Activated naive CD4-positive, alpha-beta T cell treated with anti-CD3 and anti-CD28 coated beads, Interleukin-2, amount 10 ng/mL, durations not matched to agents 7 days and 5 days (primary cell): Measurements from ENCODE around the gene RALGAPA1.
"Not testable (repeated sequence)": the region's sequence is repeated elsewhere in the genome, so short reads cannot be mapped to it uniquely, and the experiment has no call there.

ENCODE experiments used
- CTCF ChIA-PET: fragments of 350-600 bp; sonication (Branson Sonifier 250); formaldehyde crosslinking; loops from one replicate; lab custom pipeline; 2021; ENCODE audit warnings: antibody characterized with exemption; lab: Charles Lee
- DNase-seq: peaks from one replicate; pipeline ENCODE4 v3.0.0-alpha.2; 2020
- H3K27ac Mint-ChIP-seq: one replicate; pipeline ENCODE4 v1.8.0; 2021; ENCODE audit warnings: mild to moderate bottlenecking, moderate library complexity, mixed read lengths
- H3K27me3 Mint-ChIP-seq: one replicate; pipeline ENCODE4 v1.8.0; 2021; ENCODE audit warnings: mild to moderate bottlenecking, mixed read lengths
- H3K36me3 Mint-ChIP-seq: one replicate; pipeline ENCODE4 v1.8.0; 2021; ENCODE audit warnings: mixed read lengths
- H3K4me1 Mint-ChIP-seq: one replicate; pipeline ENCODE4 v1.8.0; 2021; ENCODE audit warnings: mixed read lengths
- H3K4me3 Mint-ChIP-seq: one replicate; pipeline ENCODE4 v1.8.0; 2021; ENCODE audit warnings: mild to moderate bottlenecking, moderate library complexity, mixed read lengths
- H3K9me3 Mint-ChIP-seq: one replicate; pipeline ENCODE4 v1.8.0; 2021; ENCODE audit warnings: mixed read lengths

The RALGAPA1 gene

DNA sequence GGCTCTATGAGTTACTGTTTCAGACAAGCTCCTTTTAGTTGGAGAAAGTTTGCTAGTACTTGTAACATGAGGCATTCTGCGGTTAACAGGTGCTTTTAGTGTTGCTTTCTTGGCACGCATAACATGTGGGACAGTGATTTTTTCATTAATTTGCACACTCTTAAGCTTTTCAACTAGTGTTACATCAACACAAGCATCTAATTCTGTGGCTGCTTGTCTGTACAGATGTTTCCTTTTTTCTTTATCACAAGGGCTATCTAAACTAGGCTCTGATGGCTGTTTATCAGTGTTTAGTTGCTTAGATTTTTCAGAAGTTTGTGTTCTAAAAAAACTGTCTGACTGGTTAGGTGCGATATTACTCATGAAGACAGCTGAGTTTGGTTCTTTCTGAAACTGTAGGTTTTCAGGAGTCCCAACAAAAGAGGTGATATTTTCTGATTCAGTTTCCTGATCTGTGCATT, 120.1 kb downstream of the RALGAPA1 start:
- Mint-ChIP-seq H3K9me3 (no peaks in the 10 kb centered on the region), H3K27ac (peak overlapping the region; percentile 67), H3K4me3 (no peak overlapping the region), H3K27me3 (no peaks in the 10 kb centered on the region), H3K4me1 (peaks cover 17% of the 10 kb centered on the region), H3K36me3 (peaks cover 13% of the 10 kb centered on the region)
- DNase-seq, result no peak
- CTCF ChIA-PET, result interaction anchor here (0.7 to 3.1 kb wide), 11 partner anchors 14 to 476 kb away, joined by 3 to 16 read pairs (median 3); partner anchors contain the start of gene RALGAPA1

DNA sequence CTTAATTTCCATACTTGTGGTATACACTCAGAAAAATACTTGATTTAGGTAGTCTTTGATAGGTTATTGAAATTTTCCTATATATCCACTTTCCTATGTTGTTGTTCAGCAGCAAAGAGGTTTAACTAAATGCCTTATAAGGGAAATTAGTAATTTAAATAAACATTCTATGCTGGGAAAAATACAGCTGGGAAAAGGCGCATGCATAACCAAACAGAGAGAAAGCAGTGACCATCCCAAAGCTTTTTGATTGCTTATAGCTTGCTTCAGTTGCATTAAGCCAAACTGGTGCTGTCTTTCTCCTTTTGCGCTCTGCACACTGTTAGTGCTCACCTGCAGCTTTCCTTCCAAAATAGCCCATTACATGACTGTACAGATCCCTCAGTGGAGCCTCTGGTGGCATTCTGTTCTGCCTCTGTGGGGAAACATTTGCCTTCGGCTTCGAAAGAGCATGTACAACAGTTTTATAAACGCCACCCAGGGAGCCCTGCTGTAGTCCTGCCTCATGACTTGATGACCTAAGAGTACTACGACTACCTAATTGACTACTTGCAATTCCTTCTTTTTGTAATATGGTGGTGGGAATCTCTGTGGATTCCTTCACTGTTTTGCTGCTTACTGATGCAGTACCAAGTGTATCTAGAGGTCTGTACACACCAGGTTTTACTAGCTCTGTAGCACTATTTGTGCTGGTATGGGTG, 120.8 kb downstream of the RALGAPA1 start:
- no peaks in the 10 kb centered on the region for H3K9me3 Mint-ChIP-seq
- peaks cover 17% of the 10 kb centered on the region for H3K4me1 Mint-ChIP-seq
- H3K27me3 Mint-ChIP-seq, result no peaks in the 10 kb centered on the region
- DNase-seq, result no peak
- H3K4me3 Mint-ChIP-seq, result no peak overlapping the region
- no peak overlapping the region for H3K27ac Mint-ChIP-seq
- CTCF ChIA-PET, result interaction anchor here (0.8 to 3.1 kb wide), 9 partner anchors 14 to 475 kb away, joined by 3 to 16 read pairs (median 4); partner anchors contain the start of gene RALGAPA1
- peaks cover 13% of the 10 kb centered on the region for H3K36me3 Mint-ChIP-seq

DNA sequence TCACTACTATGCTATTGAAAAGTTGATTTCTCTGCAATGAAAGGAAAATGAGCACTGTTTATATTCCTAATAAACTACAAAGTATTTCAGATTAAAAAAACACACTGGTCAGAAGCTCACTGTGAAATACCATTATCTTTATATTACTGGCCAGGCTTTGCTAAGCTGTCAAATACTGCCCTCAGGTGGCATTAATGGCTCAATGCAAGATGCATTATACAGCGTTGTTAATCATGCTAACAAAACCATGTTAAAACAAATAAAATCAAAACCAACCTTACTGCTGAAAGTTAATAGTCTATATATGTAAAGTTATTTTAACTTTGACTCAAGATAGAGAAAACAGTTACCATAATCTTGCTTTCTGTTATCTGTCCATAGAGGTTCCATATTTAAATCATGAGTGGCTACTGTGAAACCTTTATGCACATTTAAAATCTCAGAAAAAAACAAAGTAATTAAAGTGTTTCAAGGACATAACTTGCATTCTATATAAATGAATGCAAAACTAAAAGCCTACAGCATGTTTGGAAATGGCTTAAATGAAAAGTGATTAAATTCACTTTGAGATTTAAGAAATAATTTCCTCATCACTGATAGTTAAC, 121.7 kb downstream of the RALGAPA1 start:
- CTCF ChIA-PET, result interaction anchor here (1.0 to 3.1 kb wide), 9 partner anchors 9 to 547 kb away, joined by 3 to 16 read pairs (median 3); no protein-coding TSS in a partner anchor
- Mint-ChIP-seq H3K27ac (no peak overlapping the region), H3K4me1 (peaks cover 17% of the 10 kb centered on the region), H3K4me3 (no peak overlapping the region), H3K9me3 (no peaks in the 10 kb centered on the region), H3K36me3 (peaks cover 14% of the 10 kb centered on the region), H3K27me3 (no peaks in the 10 kb centered on the region)
- peak; percentile 52 for DNase-seq

GRCh38 chr14:35683688-35684087, 125.4 kb downstream of the RALGAPA1 start:
- CTCF ChIA-PET, result interaction anchor here (0.6 to 1.1 kb wide), 2 partner anchors 9 to 11 kb away, joined by 3 read pairs; no protein-coding TSS in a partner anchor
- not testable (repeated sequence) for H3K4me1 Mint-ChIP-seq, H3K27ac Mint-ChIP-seq, H3K4me3 Mint-ChIP-seq, DNase-seq, H3K9me3 Mint-ChIP-seq, H3K27me3 Mint-ChIP-seq
- H3K36me3 Mint-ChIP-seq, result peaks cover 10% of the 10 kb centered on the region

- no peaks in the 10 kb centered on the region for H3K9me3 Mint-ChIP-seq
- H3K36me3 Mint-ChIP-seq, result peaks cover 5% of the 10 kb centered on the region
- H3K27ac Mint-ChIP-seq, result no peak overlapping the region
- CTCF ChIA-PET, result no interaction called here
- H3K27me3 Mint-ChIP-seq, result no peaks in the 10 kb centered on the region
- DNase-seq, result no peak
- H3K4me3 Mint-ChIP-seq, result no peak overlapping the region
- H3K4me1 Mint-ChIP-seq, result peaks cover under 1% of the 10 kb centered on the region
Observed at GRCh38 chr14:35682802-35683201, 126.3 kb downstream of the RALGAPA1 start.

- Mint-ChIP-seq H3K27me3 (no peaks in the 10 kb centered on the region), H3K4me1 (no peaks in the 10 kb centered on the region), H3K4me3 (no peak overlapping the region), H3K27ac (no peak overlapping the region), H3K9me3 (no peaks in the 10 kb centered on the region), H3K36me3 (peaks cover 16% of the 10 kb centered on the region)
- DNase-seq, result no peak
- CTCF ChIA-PET, result no interaction called here
Observed at GRCh38 chr14:35678403-35679028, 130.6 kb downstream of the RALGAPA1 start.

- Mint-ChIP-seq H3K4me1 (no peaks in the 10 kb centered on the region), H3K4me3 (no peak overlapping the region), H3K36me3 (peaks cover 18% of the 10 kb centered on the region), H3K27ac (no peak overlapping the region), H3K27me3 (no peaks in the 10 kb centered on the region), H3K9me3 (no peaks in the 10 kb centered on the region)
- DNase-seq, result no peak
- CTCF ChIA-PET, result no interaction called here
Observed at GRCh38 chr14:35669782-35670181, 139.3 kb downstream of the RALGAPA1 start.

GRCh38 chr14:35666429-35667043, 142.6 kb downstream of the RALGAPA1 start:
- Mint-ChIP-seq H3K36me3 (peaks cover 22% of the 10 kb centered on the region), H3K27ac (no peak overlapping the region), H3K27me3 (no peaks in the 10 kb centered on the region), H3K9me3 (no peaks in the 10 kb centered on the region), H3K4me1 (no peaks in the 10 kb centered on the region), H3K4me3 (no peak overlapping the region)
- no peak for DNase-seq
- CTCF ChIA-PET, result no interaction called here

- DNase-seq, result no peak
- Mint-ChIP-seq H3K36me3 (peaks cover 10% of the 10 kb centered on the region), H3K9me3 (no peaks in the 10 kb centered on the region), H3K27me3 (no peaks in the 10 kb centered on the region), H3K27ac (peak overlapping the region; percentile 42), H3K4me1 (no peaks in the 10 kb centered on the region), H3K4me3 (no peak overlapping the region)
- CTCF ChIA-PET, result interaction anchor here (0.6 kb wide), 1 partner anchor 152 kb away, joined by 3 read pairs; no protein-coding TSS in a partner anchor
Observed at GRCh38 chr14:35661875-35662274, 147.2 kb downstream of the RALGAPA1 start.

GRCh38 chr14:35653045-35653444, 156.1 kb downstream of the RALGAPA1 start:
- H3K4me1 Mint-ChIP-seq, result peaks cover 2% of the 10 kb centered on the region
- no peak overlapping the region for H3K4me3 Mint-ChIP-seq
- no peak for DNase-seq
- H3K36me3 Mint-ChIP-seq, result peaks cover 11% of the 10 kb centered on the region
- no peak overlapping the region for H3K27ac Mint-ChIP-seq
- CTCF ChIA-PET, result no interaction called here
- no peaks in the 10 kb centered on the region for H3K9me3 Mint-ChIP-seq
- no peaks in the 10 kb centered on the region for H3K27me3 Mint-ChIP-seq

DNA sequence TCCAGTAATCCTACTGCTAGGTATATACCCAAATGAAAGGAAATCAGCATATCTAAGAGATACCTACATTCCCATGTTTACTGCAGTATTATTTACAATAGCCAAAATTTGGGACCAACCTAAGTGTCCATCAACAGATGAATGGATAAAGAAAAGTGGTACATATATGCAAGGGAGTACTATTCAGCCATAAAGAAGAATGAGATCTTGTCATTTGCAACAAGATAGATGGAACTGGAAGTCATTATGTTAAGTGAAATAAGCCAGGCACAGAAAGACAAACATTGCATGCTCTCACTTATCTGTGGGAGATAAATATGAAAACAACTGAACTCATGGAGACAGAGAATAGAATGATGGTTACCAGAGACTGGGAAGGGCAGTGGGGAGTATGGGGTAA, 165.6 kb downstream of the RALGAPA1 start:
- no peaks in the 10 kb centered on the region for H3K4me1 Mint-ChIP-seq
- CTCF ChIA-PET, result no interaction called here
- no peaks in the 10 kb centered on the region for H3K27me3 Mint-ChIP-seq
- H3K9me3 Mint-ChIP-seq, result peaks cover 8% of the 10 kb centered on the region
- H3K4me3 Mint-ChIP-seq, result no peak overlapping the region
- H3K27ac Mint-ChIP-seq, result no peak overlapping the region
- DNase-seq, result no peak
- H3K36me3 Mint-ChIP-seq, result peaks cover 45% of the 10 kb centered on the region

DNA sequence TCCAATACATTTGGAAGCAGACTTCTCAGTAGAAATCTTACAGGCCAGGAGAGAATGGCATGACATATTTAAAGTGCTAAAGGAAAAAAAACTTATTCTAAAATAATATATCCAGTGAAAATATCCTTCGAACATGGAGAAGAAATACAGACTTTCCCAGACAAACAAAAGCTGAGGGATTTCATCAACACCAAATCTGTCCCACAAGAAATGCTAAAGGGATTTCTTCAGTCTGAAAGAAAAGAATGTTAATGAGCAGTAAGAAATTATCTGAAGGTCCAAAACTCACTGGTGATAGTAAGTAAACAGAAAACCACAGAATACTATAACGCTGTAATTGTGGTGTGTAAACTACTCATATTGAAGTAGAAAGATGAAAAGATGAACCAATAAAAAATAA, 171.2 kb downstream of the RALGAPA1 start:
- CTCF ChIA-PET, result no interaction called here
- H3K27ac Mint-ChIP-seq, result no peak overlapping the region
- peaks cover 54% of the 10 kb centered on the region for H3K36me3 Mint-ChIP-seq
- H3K9me3 Mint-ChIP-seq, result peaks cover 8% of the 10 kb centered on the region
- no peaks in the 10 kb centered on the region for H3K4me1 Mint-ChIP-seq
- no peaks in the 10 kb centered on the region for H3K27me3 Mint-ChIP-seq
- no peak overlapping the region for H3K4me3 Mint-ChIP-seq
- no peak for DNase-seq

GRCh38 chr14:35637269-35637668, 171.8 kb downstream of the RALGAPA1 start:
- no peak overlapping the region for H3K4me3 Mint-ChIP-seq
- no peaks in the 10 kb centered on the region for H3K4me1 Mint-ChIP-seq
- no peak for DNase-seq
- H3K27me3 Mint-ChIP-seq, result no peaks in the 10 kb centered on the region
- H3K27ac Mint-ChIP-seq, result no peak overlapping the region
- CTCF ChIA-PET, result no interaction called here
- H3K36me3 Mint-ChIP-seq, result peaks cover 48% of the 10 kb centered on the region
- H3K9me3 Mint-ChIP-seq, result peaks cover 4% of the 10 kb centered on the region

DNA sequence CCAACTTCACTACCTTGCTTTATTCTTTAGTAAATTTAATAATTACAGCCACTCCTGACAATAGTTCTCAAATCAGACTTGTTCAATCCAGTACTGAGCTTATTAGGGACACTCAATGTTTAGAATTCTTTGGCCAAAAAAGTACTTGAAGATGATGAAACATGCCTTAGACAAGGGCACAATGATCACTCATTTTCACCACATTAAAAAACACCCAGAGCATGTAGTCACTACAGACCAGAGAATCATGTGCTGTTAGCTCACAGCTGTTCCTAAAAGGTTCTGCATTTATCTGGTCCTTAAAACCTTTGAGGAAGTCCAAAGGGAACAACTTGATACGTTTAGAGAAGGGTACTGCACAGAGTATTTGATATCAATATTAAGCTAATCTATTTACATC, 176.4 kb downstream of the RALGAPA1 start:
- H3K9me3 Mint-ChIP-seq, result peaks cover 4% of the 10 kb centered on the region
- H3K36me3 Mint-ChIP-seq, result peaks cover 26% of the 10 kb centered on the region
- H3K4me3 Mint-ChIP-seq, result no peak overlapping the region
- no peaks in the 10 kb centered on the region for H3K4me1 Mint-ChIP-seq
- no peak overlapping the region for H3K27ac Mint-ChIP-seq
- DNase-seq, result no peak
- H3K27me3 Mint-ChIP-seq, result no peaks in the 10 kb centered on the region
- CTCF ChIA-PET, result no interaction called here
